HG02759 (cell line): ENCODE measurements around the gene TEPSIN.

Experiments
- ATAC-seq: cut with Tn5 transposase; IDR thresholded peaks from one replicate; pipeline ENCODE4 v1.9.1; 2021; ENCODE audit warnings: mild to moderate bottlenecking, moderate library complexity; ENCODE audit not compliant: unreplicated experiment

Gene TEPSIN

DNA sequence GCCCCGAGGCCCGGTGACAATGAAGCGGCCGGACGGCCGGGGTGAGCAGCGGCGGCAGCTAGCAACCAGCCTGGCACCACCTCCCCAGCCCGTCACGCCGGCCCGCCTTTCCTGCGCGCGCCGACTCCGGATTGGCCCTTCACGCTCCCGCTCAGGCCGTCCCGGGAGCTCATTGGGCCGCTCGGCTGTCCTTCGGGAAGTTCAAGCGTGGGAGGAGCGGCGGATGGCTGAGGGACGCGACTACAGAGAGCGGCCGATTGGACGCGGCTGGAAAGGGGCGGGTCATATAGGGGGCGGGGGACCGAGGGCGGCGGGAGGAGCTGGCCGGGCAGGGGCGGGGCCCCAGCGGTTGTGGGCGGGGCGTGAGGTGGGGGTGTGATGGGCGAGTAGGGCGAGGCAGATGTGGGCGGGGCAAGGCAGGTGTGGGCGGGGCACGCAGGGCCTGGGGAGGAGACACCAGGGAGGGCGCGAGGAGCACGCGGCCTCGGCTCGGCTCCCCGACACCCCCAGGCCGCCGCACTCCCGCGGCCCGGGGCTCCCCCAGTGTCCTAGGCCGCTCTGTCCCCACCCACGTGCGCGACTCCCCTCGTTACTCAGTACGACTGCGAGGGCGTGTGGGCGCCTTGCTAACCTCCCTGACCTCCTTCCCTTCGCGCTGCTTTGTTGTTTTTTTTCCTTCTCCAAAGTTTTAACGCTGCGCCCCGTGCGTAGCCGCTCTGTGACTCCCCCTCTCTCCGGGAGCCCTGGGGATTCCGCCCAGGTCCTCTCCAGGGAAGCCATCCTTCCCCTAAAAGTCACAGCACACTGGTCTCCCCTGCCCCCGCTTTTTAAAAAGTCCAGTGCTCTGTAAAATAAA is 15.7 kb downstream of the TEPSIN start, which contains the start of gene CEP131:
CEP131 (minus strand) TSS at position 60 of the 856 bp plus-strand sequence. CDS start 2,909 bp downstream, outside the sequence.
- ATAC-seq = peak; percentile 93

DNA sequence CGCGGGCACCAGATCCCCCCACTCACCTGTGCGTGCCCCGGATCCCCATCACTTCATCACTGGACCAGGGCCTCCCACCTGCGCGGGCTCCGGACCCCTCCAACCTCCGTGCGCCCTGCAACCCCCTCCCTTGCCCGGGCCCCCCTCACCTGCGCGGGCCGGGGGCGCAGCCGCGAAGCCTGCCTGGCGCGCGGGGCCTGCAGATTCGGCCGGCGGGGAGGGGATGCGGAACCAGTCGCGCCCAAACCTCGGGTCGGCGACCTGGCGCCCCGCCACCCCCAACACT is 16.3 kb downstream of the TEPSIN start:
- ATAC-seq = no peak

GRCh38 chr17:81221842-81222619 is 16.8 kb downstream of the TEPSIN start:
- ATAC-seq = no peak

GRCh38 chr17:81221371-81221841 is 17.4 kb downstream of the TEPSIN start:
- no peak for ATAC-seq

DNA sequence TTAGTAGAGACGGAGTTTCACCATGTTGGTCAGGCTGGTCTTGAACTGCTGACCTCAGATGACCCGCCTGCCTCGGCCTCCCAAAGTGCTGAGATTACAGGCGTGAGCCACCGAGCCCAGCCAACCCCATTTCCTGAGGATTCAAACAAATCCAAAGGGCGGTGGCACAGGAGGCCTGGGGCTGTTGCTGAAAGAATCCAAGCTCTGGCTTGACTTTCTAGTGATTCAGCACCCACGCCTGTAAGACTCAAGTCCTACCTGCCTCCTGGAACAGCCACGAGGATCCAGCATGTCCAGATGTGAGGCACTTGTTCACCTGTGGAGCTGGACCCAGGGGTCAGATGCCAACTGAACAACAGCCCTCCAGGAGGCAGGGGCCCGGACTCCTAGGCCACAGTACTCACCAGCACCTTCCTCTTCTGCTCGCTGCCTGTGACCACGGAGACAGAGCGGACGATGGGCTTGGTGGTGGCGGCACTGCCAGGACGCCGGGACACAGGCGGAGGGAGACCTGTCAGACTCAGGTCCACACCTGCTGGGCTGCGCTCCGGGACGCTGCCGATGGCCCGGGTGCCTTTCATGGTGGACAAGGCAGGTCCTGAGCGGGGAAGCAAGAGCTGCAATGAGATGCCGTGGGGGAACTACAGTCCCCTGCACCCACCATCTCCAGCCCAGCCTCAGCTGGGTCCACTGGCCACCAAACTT is 19.2 kb downstream of the TEPSIN start:
- ATAC-seq = no peak

GRCh38 chr17:81218991-81219390 is 19.9 kb downstream of the TEPSIN start:
- ATAC-seq = no peak

- no peak for ATAC-seq
Observed at GRCh38 chr17:81218459-81218858, 20.4 kb downstream of the TEPSIN start.

- no peak for ATAC-seq
Observed at GRCh38 chr17:81217491-81217890, 21.4 kb downstream of the TEPSIN start.

DNA sequence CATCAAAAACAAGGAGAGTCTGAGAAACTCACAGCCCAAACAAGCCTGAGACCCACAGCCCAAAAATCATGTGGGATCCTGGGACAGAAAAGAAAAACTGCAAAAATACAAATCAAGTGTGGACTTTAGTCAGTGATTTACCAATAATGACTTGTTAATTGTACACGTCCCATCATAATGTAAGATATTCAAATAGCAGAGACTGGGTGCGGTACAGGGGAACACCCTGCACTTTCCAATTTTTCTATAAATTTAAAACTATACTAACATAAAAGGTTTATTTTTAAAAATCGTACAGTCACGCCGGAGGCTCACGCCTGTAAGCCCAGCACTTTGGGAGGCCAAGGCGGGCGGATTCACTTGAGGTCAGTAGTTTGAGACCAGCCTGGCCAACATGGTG is 24.9 kb downstream of the TEPSIN start:
- ATAC-seq = no peak

DNA sequence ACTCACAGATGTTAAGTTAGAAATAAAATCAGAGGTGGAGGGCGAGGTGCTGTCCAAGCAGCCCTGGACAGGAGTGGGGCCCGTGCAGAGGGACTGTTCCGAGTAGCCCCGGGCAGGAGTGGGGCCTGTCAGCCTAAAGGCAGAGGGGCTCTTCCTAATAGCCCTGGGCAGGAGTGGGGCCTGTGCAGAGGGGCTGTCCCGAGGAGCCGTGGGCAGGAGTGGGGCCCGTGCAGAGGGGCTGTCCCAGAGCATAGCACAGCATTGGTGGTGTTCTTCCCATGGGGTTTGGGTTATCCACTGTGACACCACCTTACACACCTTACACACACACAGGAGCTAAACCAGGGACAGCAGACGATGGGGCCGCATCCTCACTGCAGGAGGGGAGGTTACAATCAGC is 26.5 kb downstream of the TEPSIN start:
- ATAC-seq = no peak

DNA sequence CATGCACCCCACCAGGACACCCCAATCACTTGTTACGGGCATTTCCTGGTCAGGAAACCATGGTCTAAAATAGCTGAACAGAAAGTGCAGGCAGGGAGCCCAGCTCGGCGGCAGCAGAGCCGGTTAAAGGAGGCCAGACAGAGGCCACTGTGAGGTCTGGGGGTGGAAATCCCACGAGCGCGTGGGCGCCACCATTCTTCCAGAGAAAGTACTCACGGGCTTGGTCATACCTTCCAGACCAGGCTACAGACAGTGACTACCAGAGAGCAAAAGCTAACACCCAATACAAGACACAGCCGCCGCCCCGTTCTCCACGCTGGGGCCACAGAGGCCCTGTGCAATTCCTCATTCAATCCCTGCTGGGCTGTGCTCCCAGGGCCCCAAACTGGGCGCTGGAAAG is 28.0 kb downstream of the TEPSIN start:
- ATAC-seq = no peak

- ATAC-seq = no peak
Observed at GRCh38 chr17:81210466-81210865, 28.4 kb downstream of the TEPSIN start.

- ATAC-seq = no peak
Observed at GRCh38 chr17:81209141-81209540, 29.7 kb downstream of the TEPSIN start.

DNA sequence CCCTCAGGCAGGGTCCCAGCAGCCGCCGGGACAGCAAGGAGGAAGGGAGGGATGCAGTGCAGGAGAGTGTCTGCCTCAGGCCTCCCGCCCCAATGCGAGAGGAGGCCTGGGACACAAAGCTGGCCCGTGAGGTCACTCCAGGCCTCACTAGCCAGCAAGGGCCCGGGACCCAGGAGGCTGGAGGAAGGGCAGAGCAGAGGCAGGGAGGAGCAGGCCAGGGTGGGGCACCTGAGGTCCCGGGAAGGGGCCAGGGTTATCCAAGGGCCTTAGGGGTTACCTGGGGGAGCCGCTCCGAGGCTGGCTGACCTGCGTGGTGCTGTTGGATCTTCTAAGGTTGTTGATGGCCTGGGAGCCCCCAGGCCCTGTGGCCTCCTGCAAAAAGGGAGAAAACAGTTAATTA is 30.2 kb downstream of the TEPSIN start:
- no peak for ATAC-seq

DNA sequence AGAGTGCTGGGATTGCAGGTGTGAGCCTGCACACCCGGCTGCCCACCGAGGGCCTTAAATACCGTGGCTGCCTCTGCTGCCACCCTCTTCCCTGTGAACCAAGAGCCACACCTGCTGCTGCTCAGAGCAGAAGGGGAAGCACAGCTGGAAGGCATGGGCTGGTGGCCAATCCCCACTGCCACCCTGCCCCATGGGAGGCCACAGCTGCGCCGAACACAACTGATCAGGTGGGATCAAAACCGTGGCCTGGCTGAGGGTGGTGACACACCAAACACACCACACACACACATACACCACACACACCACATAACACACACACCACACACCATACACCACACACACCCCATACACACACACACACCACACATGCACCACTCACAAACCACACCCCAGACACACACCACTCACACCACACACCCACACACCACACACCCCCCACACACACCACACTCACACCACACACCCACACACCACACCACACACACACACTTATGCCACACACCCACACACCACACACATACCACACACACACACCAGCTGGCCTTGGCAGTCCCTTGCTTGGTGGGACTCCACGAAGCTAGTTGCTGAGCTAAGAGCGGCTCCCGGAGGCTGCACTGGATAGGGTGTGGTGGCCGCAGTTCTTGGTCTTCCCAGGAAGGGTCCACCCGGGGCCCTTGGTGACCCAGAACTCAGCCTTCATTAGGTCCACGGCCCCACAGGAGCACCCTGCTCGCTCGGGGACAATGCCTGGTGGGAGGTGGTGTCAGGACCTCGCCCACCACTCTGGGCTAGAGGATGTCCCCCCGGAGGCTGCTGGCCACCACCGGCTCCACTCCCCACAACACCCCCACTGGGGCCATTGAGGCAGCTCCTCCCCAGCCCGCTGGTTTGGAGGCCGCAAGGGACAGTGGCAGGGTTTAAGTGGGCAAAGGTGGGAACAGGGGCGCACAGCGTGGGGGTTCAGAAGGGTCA is 31.0 kb downstream of the TEPSIN start:
- no peak for ATAC-seq

- ATAC-seq = no peak
Observed at GRCh38 chr17:81206657-81207056, 32.2 kb downstream of the TEPSIN start.

DNA sequence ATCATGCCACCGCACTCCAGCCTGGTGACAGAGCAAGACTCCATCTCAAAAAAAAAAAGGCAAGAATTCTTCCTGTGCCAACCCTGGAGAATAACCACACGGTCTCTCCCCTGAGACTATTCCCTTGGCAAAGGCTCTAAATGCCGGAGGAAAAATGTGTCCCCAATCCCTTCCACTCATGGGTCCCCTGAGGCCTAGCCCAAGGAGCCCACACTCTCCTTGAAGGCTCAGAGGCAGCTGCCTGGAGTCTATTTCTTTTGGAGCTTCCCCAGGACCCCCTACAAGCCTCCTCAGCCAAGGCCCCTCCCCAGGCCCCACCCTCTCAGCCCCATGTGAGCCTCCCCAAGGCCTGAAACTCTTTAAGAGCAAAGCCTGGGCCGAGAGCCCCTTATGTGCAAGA is 32.7 kb downstream of the TEPSIN start:
- no peak for ATAC-seq

GRCh38 chr17:81204578-81204977 is 34.3 kb downstream of the TEPSIN start:
- ATAC-seq = no peak

- ATAC-seq = no peak
Observed at GRCh38 chr17:81203136-81203535, 35.7 kb downstream of the TEPSIN start.

DNA sequence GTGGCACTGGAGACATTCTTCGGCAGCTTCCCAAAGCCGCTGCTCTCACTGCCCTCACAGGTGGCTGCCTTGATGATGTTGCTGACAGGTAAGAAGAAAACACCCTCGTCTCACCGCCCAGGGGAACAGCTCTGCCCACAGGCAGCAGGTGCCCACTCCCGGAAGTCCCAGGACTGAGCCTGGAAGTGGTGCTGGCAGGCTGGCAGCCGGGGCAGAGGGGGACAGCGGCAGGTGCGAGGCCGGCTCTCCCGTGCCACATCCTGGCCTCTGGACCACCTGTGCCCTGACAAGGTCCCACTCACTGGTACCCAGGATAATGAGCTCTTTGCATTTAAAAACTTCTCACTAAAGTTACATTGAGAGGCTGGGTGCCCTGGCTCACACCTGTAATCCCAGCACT is 36.5 kb downstream of the TEPSIN start:
- ATAC-seq = no peak
